NB4 (cell line): ENCODE data around the gene DNAAF5.
A peak's percentile ranks its signal among the peaks of the same experiment; 100 is the strongest.

Experiments used
- DNase-seq: peaks from one replicate; pipeline ENCODE4 v3.0.0; 2010; ENCODE audit warnings: low read depth
- H3K4me3 ChIP-seq: one replicate; pipeline ENCODE4 v1.5.1; 2011; ENCODE audit warnings: mild to moderate bottlenecking, low read depth, low read length, moderate library complexity
- MYC ChIP-seq: IDR thresholded peaks from 2 replicates; pipeline ENCODE4 v1.6.1; 2011; ENCODE audit warnings: low read depth, low read length
- POLR2A ChIP-seq: IDR thresholded peaks from 2 replicates; pipeline ENCODE4 v1.6.1; 2011; ENCODE audit warnings: mild to moderate bottlenecking; ENCODE audit not compliant: insufficient read length; ENCODE audit errors: extremely low read depth
- TF ChIP-seq, protein P1 (sequence below): IDR thresholded peaks from one replicate; pipeline ENCODE4 v1.5.1; 2012; ENCODE audit warnings: low read depth, low read length
- TF ChIP-seq, protein P2 (sequence below): IDR thresholded peaks from 2 replicates; pipeline ENCODE4 v1.6.1; 2011; ENCODE audit warnings: low read depth, low read length

Gene DNAAF5

DNA sequence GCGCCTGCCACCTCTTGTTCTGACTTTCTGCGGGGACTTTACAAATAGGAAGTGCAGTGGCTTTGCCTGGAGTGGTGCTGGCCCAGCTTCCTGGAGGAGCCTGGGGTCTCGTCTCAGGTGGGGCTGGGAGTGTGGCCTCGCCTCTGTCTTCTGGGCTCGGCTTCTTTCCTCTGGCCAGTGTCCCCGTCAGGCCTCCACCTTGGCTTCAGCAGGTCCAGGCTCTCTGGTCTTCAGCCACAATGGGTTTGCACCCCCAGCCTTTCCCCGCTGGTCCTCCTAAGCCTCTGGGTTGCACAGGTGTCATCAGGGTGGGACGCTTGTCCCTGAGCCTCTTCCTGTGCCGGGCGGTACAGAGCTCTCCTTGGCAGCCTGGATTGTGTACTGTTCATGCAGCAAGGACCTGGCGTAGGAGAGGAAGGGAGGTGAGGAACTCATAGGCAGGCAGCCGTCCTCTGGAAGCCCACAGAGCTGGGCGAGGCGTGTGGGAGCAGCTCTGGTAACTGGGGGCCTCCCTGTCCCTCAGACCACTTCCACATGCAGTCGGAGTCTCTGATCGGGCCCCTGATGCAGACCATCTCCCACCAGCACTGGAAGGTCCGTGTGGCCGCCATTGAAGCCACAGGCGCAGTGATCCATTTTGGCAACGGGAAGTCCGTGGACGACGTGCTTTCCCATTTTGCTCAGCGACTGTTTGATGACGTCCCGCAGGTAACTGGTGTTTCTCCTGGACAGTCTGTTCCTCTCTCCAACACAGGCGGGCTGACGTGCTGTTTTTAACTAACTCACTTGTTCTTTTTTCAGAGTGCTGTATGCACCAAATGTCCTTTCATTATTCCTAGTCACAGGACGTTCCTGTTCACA, 2.9 kb downstream of the DNAAF5 start:
- DNase-seq: no peak
- TF ChIP-seq, protein P1, sequence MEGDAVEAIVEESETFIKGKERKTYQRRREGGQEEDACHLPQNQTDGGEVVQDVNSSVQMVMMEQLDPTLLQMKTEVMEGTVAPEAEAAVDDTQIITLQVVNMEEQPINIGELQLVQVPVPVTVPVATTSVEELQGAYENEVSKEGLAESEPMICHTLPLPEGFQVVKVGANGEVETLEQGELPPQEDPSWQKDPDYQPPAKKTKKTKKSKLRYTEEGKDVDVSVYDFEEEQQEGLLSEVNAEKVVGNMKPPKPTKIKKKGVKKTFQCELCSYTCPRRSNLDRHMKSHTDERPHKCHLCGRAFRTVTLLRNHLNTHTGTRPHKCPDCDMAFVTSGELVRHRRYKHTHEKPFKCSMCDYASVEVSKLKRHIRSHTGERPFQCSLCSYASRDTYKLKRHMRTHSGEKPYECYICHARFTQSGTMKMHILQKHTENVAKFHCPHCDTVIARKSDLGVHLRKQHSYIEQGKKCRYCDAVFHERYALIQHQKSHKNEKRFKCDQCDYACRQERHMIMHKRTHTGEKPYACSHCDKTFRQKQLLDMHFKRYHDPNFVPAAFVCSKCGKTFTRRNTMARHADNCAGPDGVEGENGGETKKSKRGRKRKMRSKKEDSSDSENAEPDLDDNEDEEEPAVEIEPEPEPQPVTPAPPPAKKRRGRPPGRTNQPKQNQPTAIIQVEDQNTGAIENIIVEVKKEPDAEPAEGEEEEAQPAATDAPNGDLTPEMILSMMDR: no peak
- no peak for TF ChIP-seq POLR2A
- TF ChIP-seq MYC: no peak
- H3K4me3 ChIP-seq: no peak overlapping the region

DNA sequence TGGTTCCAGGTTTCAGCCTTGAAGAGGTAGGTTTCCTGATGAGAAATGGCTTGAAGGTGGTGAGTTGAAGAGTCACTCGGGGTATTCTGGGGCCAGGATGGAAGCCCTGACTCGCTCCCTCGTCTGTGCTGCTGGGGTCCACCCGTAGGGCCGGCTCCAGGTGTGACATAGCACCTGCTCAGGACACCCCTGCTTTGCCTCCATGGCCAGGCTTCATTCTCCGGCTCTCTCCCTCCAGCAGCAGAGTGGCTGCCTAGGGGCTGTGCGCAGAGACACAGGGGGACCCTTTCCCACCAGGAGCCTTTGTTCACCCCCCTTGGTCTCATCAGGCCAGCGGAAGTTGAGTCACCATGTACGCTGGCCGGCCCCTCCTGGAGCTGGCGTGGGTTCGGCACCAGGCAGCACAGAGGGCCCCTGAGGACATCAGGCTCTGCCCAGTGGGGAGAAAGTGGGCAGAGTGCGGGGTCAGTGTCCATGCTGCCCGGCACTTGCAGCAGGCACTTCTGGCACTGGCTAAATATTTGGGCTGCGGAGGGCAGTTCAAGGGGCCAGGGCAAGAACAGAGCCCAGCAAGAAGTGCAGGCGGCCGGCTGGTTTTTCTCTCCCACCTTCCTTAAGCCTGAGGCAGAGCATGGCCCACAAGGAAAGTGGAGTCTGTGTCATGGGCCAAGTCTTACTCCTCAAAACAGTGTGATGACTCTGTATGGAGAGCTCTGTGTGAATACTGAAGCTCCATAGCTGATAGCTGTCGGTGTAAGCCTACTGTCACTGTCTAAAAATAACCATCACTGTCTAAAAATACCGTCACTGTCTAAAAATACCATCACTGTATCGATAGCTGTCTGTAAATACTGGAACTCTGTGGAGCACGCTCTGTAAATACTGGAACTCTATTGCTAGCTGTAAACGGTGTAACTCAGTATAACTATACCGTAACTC, 4.3 kb downstream of the DNAAF5 start:
- DNase-seq: no peak
- no peak for TF ChIP-seq MYC
- no peak for TF ChIP-seq POLR2A
- TF ChIP-seq, protein P2, sequence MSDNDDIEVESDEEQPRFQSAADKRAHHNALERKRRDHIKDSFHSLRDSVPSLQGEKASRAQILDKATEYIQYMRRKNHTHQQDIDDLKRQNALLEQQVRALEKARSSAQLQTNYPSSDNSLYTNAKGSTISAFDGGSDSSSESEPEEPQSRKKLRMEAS: no peak
- TF ChIP-seq, protein P1: no peak
- no peak overlapping the region for H3K4me3 ChIP-seq

DNA sequence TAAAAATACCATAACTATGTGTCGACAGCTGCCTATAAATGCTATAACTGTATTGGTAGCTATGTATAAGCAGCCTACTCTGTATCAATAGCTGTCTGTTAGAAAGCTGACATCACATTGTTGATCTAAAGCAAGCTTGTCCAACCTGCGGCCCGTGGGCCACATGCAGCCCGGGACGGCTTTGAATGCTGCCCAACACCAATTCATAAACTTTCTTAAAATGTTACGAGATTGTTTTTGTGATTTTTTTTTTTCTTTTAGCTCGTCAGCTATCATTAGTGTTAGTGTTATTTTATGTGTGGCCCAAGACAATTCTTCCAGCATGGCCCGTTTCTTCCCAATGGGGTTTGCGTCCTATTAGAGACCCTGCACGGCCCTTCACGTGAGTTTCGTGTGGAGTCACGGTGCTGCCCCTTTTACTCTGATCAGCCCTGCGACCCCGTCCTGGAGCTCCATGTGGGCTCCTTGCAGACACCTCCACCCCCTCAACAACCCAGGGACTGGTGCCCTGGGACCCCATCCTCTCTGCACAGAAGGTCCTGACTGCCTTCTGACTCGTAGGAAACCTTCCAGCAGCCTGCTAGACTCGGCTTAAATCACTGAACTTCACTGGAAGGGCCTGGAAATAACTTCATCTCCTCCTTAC, 5.1 kb downstream of the DNAAF5 start:
- TF ChIP-seq, protein P1: no peak
- TF ChIP-seq, protein P2: no peak
- TF ChIP-seq POLR2A: no peak
- TF ChIP-seq MYC: no peak
- DNase-seq: no peak
- no peak overlapping the region for H3K4me3 ChIP-seq

DNA sequence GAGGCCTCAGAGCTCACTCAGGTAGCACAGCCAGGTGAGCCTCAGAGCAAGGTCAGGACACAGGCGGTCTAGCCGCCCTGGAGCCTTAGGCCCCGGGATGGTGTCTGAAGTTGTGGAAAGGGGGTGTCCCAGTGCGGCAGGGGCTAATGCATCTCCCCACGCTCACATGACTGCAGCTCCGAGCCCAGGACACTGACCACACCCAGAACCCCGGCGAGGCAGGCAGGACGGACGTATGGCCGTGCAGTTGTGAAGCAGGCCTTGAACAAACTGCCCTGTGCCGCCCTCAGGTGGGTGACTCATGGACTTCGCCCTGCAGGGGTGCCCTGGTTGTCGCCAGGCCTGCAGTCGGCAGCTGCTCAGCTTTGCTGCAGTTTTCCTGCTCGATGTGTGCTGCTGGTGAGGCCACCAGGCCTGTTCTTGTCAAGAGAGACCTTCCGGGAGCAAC, 5.6 kb downstream of the DNAAF5 start:
- TF ChIP-seq, protein P2: no peak
- TF ChIP-seq, protein P1: no peak
- no peak for TF ChIP-seq MYC
- no peak for TF ChIP-seq POLR2A
- H3K4me3 ChIP-seq: no peak overlapping the region
- peak; percentile 32 for DNase-seq

DNA sequence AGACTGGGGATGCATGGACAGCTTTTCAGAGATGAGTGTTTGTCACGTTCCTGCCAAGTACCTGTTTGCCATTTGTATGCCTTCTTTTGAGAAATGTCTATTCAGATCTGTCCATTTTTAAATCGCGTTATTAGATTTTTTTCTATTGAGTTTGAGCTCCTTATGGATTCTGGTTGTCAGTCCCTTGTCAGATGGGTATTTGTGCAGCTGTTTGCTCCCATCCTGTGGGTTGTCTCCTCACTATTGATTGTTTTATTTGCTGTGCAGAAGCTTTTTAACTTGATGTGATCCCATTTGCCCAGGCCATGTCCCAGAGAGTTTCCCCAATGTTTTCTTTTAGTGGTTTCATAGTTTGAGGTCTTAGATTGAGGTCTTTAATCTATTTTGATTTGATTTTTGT, 6.1 kb downstream of the DNAAF5 start:
- TF ChIP-seq POLR2A: no peak
- no peak for TF ChIP-seq MYC
- TF ChIP-seq, protein P2: no peak
- TF ChIP-seq, protein P1: no peak
- H3K4me3 ChIP-seq: no peak overlapping the region
- DNase-seq: no peak
